LNCaP clone FGC (cell line): ENCODE data around the gene ODAD4.

Experiments used
- DNase-seq: peaks from one replicate; pipeline ENCODE4 v3.0.0-alpha.2; 2011; ENCODE audit warnings: low read depth
- H3K4me3 ChIP-seq: 2 replicates; pipeline ENCODE4 v1.5.1; 2011; ENCODE audit warnings: mild to moderate bottlenecking, low read depth, low read length, control low read depth
- TF ChIP-seq, protein P1 (sequence below): IDR thresholded peaks from 2 replicates; pipeline ENCODE4 v1.5.1; 2012; ENCODE audit warnings: mild to moderate bottlenecking; ENCODE audit not compliant: control insufficient read depth, insufficient read depth; ENCODE audit errors: extremely low read depth

The ODAD4 gene

DNA sequence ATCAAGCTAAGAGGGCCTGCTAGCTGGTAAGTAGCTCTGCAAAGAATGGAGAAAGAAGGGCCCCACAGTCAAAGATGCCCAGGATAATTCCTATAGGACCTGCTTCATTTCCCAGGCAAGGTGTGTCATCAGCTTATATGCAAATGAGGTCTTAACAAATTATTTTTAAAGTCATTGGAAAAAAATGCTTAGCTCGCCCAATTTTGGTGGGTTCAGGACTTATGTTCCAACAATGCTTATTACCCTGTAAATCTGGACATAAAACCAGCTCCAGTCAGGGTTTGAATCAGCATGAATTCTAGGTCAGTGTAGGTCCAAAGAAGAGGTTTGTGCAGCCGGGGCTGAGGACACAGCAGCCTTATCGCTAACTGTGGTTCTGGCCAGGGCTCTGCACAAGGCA, 37.0 kb upstream of the ODAD4 start:
- no peak overlapping the region for H3K4me3 ChIP-seq
- TF ChIP-seq, protein P1, sequence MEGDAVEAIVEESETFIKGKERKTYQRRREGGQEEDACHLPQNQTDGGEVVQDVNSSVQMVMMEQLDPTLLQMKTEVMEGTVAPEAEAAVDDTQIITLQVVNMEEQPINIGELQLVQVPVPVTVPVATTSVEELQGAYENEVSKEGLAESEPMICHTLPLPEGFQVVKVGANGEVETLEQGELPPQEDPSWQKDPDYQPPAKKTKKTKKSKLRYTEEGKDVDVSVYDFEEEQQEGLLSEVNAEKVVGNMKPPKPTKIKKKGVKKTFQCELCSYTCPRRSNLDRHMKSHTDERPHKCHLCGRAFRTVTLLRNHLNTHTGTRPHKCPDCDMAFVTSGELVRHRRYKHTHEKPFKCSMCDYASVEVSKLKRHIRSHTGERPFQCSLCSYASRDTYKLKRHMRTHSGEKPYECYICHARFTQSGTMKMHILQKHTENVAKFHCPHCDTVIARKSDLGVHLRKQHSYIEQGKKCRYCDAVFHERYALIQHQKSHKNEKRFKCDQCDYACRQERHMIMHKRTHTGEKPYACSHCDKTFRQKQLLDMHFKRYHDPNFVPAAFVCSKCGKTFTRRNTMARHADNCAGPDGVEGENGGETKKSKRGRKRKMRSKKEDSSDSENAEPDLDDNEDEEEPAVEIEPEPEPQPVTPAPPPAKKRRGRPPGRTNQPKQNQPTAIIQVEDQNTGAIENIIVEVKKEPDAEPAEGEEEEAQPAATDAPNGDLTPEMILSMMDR: no peak
- DNase-seq: no peak

DNA sequence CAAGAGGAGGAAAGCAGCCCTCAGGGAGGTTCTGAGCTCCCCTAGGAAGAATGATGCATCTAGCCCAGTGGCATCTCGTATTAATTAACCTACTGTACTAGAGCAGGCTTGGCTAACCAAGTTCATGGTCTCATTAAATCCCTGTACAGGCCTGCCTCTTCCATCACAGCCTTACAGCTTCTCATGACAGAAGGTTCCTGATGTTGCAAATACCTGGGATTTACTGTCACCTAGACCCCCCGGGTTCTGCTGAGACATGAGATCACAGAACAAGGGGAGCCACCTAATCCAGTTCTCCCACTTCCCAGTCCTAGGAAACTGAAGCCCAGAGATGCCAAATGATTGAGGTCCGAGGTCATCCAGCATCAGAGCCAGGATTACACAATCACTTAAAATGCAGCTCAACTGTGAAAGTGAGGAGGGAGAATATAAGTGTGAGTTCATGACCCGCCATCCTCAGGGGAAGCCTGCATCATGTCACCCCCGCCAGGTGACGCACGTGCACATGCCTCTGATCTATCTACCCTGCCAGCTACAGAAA, 35.6 kb upstream of the ODAD4 start:
- DNase-seq: no peak
- H3K4me3 ChIP-seq: no peak overlapping the region
- TF ChIP-seq, protein P1: no peak

DNA sequence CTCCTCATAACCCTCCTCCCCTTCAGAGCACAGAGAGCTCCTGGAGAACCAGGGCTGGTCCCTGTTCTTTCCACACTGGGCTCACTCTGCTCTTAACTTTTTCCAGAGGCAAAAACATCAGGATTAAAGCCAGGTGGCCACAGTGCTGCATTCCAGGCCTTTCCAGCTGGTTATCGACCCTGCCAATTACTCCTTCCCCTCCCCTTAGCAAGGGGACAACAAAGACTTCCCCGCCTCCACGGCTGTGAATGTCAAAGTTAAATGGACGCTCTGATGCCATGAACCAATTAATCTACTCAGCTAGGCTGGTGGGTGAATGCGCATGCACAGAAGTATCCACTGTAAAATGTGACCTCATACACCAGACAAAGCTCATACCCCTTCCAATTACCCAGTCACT, 34.8 kb upstream of the ODAD4 start:
- no peak for DNase-seq
- TF ChIP-seq, protein P1: no peak
- H3K4me3 ChIP-seq: no peak overlapping the region

DNA sequence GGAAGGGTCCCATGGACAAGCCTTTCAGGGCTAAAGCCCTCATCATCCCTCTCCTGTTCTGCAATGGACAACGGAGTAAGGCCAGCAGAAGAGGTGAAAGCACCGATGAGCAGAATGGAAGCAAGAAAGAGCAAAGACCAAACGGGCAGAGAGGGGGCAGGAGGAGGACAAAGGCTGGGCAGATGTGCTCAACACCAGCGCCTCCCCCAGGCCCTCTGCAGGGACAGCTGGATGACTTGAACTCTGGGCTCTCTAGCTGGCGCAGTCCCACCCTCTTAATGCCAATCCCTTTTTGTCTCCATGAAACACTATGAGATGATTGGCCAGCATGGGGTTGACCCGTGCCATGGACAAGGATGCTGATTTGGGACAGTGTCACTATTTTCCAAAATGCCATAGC, 33.7 kb upstream of the ODAD4 start:
- no peak for DNase-seq
- TF ChIP-seq, protein P1: no peak
- H3K4me3 ChIP-seq: no peak overlapping the region

DNA sequence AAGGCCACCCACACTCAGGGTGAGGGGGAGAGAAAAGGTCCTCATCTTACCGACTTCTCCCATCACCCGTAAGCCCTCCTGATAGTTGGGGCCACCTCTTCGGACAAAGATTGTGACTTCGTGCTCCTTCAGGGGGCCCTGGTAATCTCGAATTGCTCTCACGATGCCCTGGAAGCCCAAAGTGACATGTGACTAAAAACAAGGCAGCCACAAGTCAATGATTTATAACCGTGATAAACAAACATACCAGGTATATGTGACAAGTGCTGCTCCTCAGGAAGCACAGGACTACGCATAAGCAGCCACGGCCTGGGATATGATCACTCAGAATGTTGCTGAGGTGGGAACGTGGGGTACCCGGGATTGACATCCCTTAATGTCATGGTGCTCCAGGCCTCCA, 28.8 kb upstream of the ODAD4 start:
- DNase-seq: no peak
- no peak overlapping the region for H3K4me3 ChIP-seq
- TF ChIP-seq, protein P1: no peak

DNA sequence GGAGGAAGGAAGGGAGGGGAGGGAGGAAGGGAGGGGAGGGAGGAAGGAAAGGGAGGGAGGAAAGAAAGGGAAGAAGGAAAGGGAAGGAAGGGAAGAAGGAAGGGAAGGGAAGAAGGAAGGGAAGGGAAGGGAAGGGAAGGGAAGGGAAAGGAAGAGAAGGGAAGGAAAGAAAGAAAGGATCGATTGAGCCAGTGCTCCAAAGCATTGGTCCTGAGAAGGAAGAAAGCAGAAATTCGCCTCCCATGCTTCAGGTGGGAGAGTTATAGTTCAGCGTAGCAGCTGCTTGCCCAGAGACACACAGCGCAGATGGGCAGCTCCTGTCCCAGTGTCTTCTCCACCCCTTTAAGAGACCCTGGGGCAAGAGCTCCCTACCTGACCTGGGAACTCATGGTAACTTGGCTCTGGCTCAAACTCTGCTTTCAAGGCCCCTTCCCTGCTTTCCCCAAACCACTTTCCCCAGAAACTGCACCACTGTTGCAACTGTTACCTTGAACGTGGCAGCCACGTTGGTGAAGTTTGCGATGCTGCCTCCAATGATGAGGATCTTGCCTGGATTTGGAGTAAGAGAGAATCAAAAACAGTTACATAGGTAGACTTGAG, 26.1 kb upstream of the ODAD4 start:
- TF ChIP-seq, protein P1: no peak
- no peak overlapping the region for H3K4me3 ChIP-seq

DNA sequence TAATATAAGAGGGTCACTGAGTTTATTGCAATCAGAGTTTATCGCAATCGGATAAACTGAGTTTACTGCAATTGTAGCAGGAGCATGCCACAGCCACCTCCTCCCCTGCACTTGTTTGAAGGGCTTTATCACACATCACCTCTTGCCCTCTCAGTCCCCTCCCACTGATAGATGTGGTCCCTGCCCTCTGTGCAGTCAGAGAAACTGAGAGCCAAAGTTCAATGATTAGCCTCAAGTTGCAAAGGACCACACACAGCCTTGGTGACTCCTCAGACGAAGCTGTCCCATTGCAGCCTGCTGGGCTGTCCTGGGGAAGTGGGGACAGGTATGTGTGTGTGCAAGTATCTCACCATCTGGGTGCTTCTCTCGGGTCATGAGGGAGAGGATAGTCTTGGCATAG, 25.2 kb upstream of the ODAD4 start:
- H3K4me3 ChIP-seq: no peak overlapping the region
- TF ChIP-seq, protein P1: no peak
- no peak for DNase-seq

More for the DNA sequence above, 26.1 kb upstream of the ODAD4 start:
- DNase-seq: no peak
